KMS-11 (cell line): Measurements from ENCODE around the gene ZNF337.

Experiments used
- H2AFZ ChIP-seq: fragments of 200-600 bp; sonication (generic); 2 replicates; pipeline ENCODE4 v1.6.1; 2016; ENCODE audit warnings: antibody characterized with exemption, mixed run types, low read depth
- H3K27ac ChIP-seq: fragments of 200-600 bp; sonication (generic); 2 replicates; pipeline ENCODE4 v1.6.1; 2016; ENCODE audit warnings: mild to moderate bottlenecking, mixed run types
- H3K27me3 ChIP-seq: fragments of 200-600 bp; sonication (generic); 2 replicates; pipeline ENCODE4 v1.6.1; 2017; ENCODE audit warnings: mild to moderate bottlenecking, low read depth, mixed run types, moderate library complexity; ENCODE audit not compliant: insufficient read depth
- H3K36me3 ChIP-seq: fragments of 200-600 bp; sonication (generic); 2 replicates; pipeline ENCODE4 v1.6.1; 2017; ENCODE audit warnings: mild to moderate bottlenecking, mixed run types; ENCODE audit not compliant: insufficient read depth
- H3K4me1 ChIP-seq: fragments of 200-600 bp; sonication (generic); 2 replicates; pipeline ENCODE4 v1.6.1; 2016; ENCODE audit warnings: mild to moderate bottlenecking, low read depth, mixed run types; ENCODE audit not compliant: poor library complexity, severe bottlenecking
- H3K4me2 ChIP-seq: fragments of 200-600 bp; sonication (generic); 2 replicates; pipeline ENCODE4 v1.7.0; 2016; ENCODE audit warnings: mild to moderate bottlenecking, mixed run types
- H3K4me3 ChIP-seq: fragments of 200-600 bp; sonication (generic); IDR thresholded peaks from 2 replicates; pipeline ENCODE4 v1.6.1; 2017; ENCODE audit warnings: low read depth, low read length, mixed read lengths; ENCODE audit not compliant: insufficient read depth
- H3K79me2 ChIP-seq: fragments of 200-600 bp; sonication (generic); 2 replicates; pipeline ENCODE4 v1.6.1; 2016; ENCODE audit warnings: low read depth, mixed run types; ENCODE audit not compliant: insufficient read depth
- H3K9ac ChIP-seq: fragments of 200-600 bp; sonication (generic); 2 replicates; pipeline ENCODE4 v1.6.1; 2016; ENCODE audit warnings: mild to moderate bottlenecking, mixed run types
- H4K20me1 ChIP-seq: fragments of 200-600 bp; sonication (generic); 2 replicates; pipeline ENCODE4 v1.6.1; 2016; ENCODE audit warnings: mild to moderate bottlenecking, mixed run types; ENCODE audit not compliant: insufficient read depth
- CTCF ChIP-seq: fragments of 200-600 bp; sonication (generic); conservative IDR thresholded peaks from 2 replicates; pipeline ENCODE4 v1.6.1; 2017; ENCODE audit warnings: low read depth, mild to moderate bottlenecking, antibody characterized with exemption, low read length, moderate library complexity, mixed read lengths

The ZNF337 gene

GRCh38 chr20:25629816-25630499, 66.7 kb downstream of the ZNF337 start:
- Histone ChIP-seq H4K20me1 (no peaks in the 10 kb centered on the region), H3K4me1 (no peaks in the 10 kb centered on the region), H3K4me3 (no peak overlapping the region), H3K9ac (no peak overlapping the region), H3K27ac (no peak overlapping the region), H3K27me3 (no peaks in the 10 kb centered on the region), H3K79me2 (no peaks in the 10 kb centered on the region), H2AFZ (no peak overlapping the region), H3K36me3 (no peaks in the 10 kb centered on the region), H3K4me2 (no peak overlapping the region)
- TF ChIP-seq CTCF: no peak

GRCh38 chr20:25626779-25627178, 69.9 kb downstream of the ZNF337 start:
- no peaks in the 10 kb centered on the region for H4K20me1 ChIP-seq
- H3K27me3 ChIP-seq: no peaks in the 10 kb centered on the region
- no peak overlapping the region for H3K4me3 ChIP-seq
- no peaks in the 10 kb centered on the region for H3K4me1 ChIP-seq
- no peak overlapping the region for H2AFZ ChIP-seq
- no peaks in the 10 kb centered on the region for H3K36me3 ChIP-seq
- H3K27ac ChIP-seq: no peak overlapping the region
- TF ChIP-seq CTCF: no peak
- no peaks in the 10 kb centered on the region for H3K79me2 ChIP-seq
- H3K4me2 ChIP-seq: no peak overlapping the region
- H3K9ac ChIP-seq: no peak overlapping the region

- Histone ChIP-seq H2AFZ (peak overlapping the region; percentile 76), H3K4me1 (no peaks in the 10 kb centered on the region), H3K4me2 (peak overlapping the region; percentile 74), H3K27me3 (no peaks in the 10 kb centered on the region), H4K20me1 (no peaks in the 10 kb centered on the region), H3K27ac (peak overlapping the region; percentile 98), H3K36me3 (no peaks in the 10 kb centered on the region), H3K79me2 (no peaks in the 10 kb centered on the region), H3K9ac (peak overlapping the region; percentile 96), H3K4me3 (no peak overlapping the region)
- no peak for TF ChIP-seq CTCF
Observed at GRCh38 chr20:25624500-25624939, 72.1 kb downstream of the ZNF337 start.
